NCI-H146 treated with DMSO at 0.1 percent for 48 hours (cell line): ENCODE data around the gene ZRANB3.
"Not testable (repeated sequence)": the region's sequence is repeated elsewhere in the genome, so short reads cannot be mapped to it uniquely, and the experiment has no call there.

Experiments used
- DNase-seq: peaks from one replicate; lab custom pipeline; 2025; ENCODE audit not compliant: unreplicated experiment; lab: John Stamatoyannopoulos, UW

ZRANB3 gene

DNA sequence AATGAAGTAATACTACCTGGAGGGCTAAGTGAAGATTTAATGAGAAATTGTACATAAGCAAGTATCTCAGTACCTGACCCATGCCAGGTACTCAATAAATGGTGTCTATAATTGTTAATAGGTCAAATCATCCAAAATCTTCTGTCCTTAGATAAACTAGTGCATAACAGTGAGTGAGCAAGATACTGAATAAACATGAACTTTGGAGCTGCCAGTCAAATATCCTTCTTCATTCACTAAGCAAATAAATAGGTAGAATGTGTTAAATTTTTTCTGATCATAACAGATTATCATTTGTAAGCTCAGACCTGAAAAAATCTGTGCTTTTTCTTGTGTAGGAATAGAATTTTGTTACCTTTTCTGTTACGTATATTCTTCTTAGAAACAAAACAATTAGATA lies 439.3 kb downstream of the ZRANB3 start:
- no peak for DNase-seq

DNA sequence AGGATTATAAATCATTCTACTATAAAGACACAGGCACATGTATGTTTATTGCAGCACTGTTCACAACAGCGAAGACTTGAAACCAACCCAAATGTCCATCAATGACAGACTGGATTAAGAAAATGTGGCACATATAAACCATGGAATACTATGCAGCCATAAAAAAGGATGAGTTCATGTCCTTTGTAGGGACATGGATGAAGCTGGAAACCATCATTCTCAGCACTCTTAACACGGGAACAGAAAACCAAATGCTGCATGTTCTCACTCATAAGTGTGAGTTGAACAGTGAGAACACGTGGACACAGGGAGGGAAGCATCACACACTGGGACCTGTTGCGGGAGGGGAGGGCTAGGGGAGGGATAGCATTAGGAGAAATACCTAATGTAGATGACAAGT lies 441.4 kb downstream of the ZRANB3 start:
- DNase-seq = not testable (repeated sequence)
